Small intestine (tissue), 7 donors: ENCODE measurements around the gene MBD5. TPM values are rescaled to one million over a fixed set of nuclear protein-coding genes. Genes with fewer than 3 reads are reported as not detected.

ENCODE experiments used
- DNase-seq, 2 donors: peaks; one replicate each; pipeline versions ENCODE4 v3.0.0 to v3.0.0-alpha.2; 2013
- FAIRE-seq: peaks from 2 replicates; lab custom pipeline; 2012; peaks lifted over from hg19 to GRCh38; lab: Jason Lieb, UNC
- H3K27ac ChIP-seq, 3 donors: one replicate each; pipeline ENCODE4 v1.5.1; 2013; ENCODE audit warnings: low read length in 2 of 3, mild to moderate bottlenecking in 2 of 3, control low read depth in 1 of 3, inconsistent platforms in 1 of 3, low read depth in 1 of 3, moderate library complexity in 1 of 3
- H3K27me3 ChIP-seq, 3 donors: one replicate each; pipeline ENCODE4 v1.6.1; 2013; ENCODE audit warnings: low read length in 3 of 3, inconsistent platforms in 1 of 3; ENCODE audit not compliant: control insufficient read depth in 3 of 3, insufficient read depth in 3 of 3
- H3K36me3 ChIP-seq, 3 donors: one replicate each; pipeline ENCODE4 v1.6.1; 2013; ENCODE audit warnings: low read length in 3 of 3, inconsistent platforms in 1 of 3, low read depth in 1 of 3, mild to moderate bottlenecking in 1 of 3, moderate library complexity in 1 of 3; ENCODE audit not compliant: control insufficient read depth in 3 of 3, insufficient read depth in 2 of 3
- H3K4me1 ChIP-seq, 3 donors: one replicate each; pipeline ENCODE4 v1.6.1; 2013; ENCODE audit warnings: low read length in 2 of 3, inconsistent platforms in 1 of 3, low read depth in 1 of 3, mild to moderate bottlenecking in 1 of 3, moderate library complexity in 1 of 3; ENCODE audit not compliant: control insufficient read depth in 3 of 3, insufficient read depth in 2 of 3
- H3K4me3 ChIP-seq, 3 donors: one replicate each; pipeline ENCODE4 v1.5.1; 2013; ENCODE audit warnings: low read length in 3 of 3, control low read depth in 1 of 3, inconsistent platforms in 1 of 3, low read depth in 1 of 3, mild to moderate bottlenecking in 1 of 3, moderate library complexity in 1 of 3
- H3K9me3 ChIP-seq, 2 donors: one replicate each; pipeline ENCODE4 v1.6.1; 2013; ENCODE audit warnings: low read depth in 1 of 2, low read length in 1 of 2; ENCODE audit not compliant: control insufficient read depth in 2 of 2, insufficient read depth in 1 of 2
- WGBS, 3 donors: extraction: QIAGEN DNeasy Blood & Tissue Kit; methylation state at CpG; one replicate each; pipeline ENCODE4 v1.1.7; 2013; 5-methylcytosine and 5-hydroxymethylcytosine counted together
- polyA plus RNA-seq, 4 donors: library from polyadenylated mRNA; stranded (reverse) in 3 of 4; unstranded in 1 of 4; fragments of 200-250 nt in 3 of 4; fragments of 120-200 nt in 1 of 4; gene quantifications; one replicate each; pipeline versions ENCODE4 v1.2.1 to v1.2.3, GENCODE V29; 2013
- donor health status: healthy with polysubstance abuse.
- donor health status: control.
- donor health status: control.
- donor health status: Bipolar disorder and iron deficiency.
- donor health status: healthy.

The MBD5 gene
- polyA plus RNA-seq, 4 donors, result 2.7 to 19.2 (median 4.7) TPM

- no peaks in the 10 kb centered on the region for H3K27me3 ChIP-seq
- H3K4me3 ChIP-seq, result no peak overlapping the region
- no peaks in the 10 kb centered on the region for H3K9me3 ChIP-seq
- no peak for DNase-seq
- no peaks in the 10 kb centered on the region for H3K4me1 ChIP-seq
- H3K36me3 ChIP-seq, result peaks cover 0 to 1% (median 0%) of the 10 kb centered on the region in 3 donors
- H3K27ac ChIP-seq, result no peak overlapping the region
- no peak for FAIRE-seq
These were observed 75.1 kb downstream of the MBD5 start for GRCh38 chr2:148096012-148096411.

- WGBS, 3 donors, result 14 to 35% (median 18%) methylated on average over 1 of the region's 1 CpG
- FAIRE-seq, result no peak
- H3K27me3 ChIP-seq, result no peaks in the 10 kb centered on the region
- no peak overlapping the region for H3K4me3 ChIP-seq
- H3K27ac ChIP-seq, result no peak overlapping the region
- no peaks in the 10 kb centered on the region for H3K4me1 ChIP-seq
- no peak for DNase-seq
- no peaks in the 10 kb centered on the region for H3K9me3 ChIP-seq
- no peaks in the 10 kb centered on the region for H3K36me3 ChIP-seq
These were observed 81.8 kb downstream of the MBD5 start for GRCh38 chr2:148102641-148103040.

GRCh38 chr2:148103946-148104345 lies 83.1 kb downstream of the MBD5 start:
- Histone ChIP-seq H3K36me3 (no peaks in the 10 kb centered on the region), H3K9me3 (no peaks in the 10 kb centered on the region), H3K27me3 (no peaks in the 10 kb centered on the region), H3K4me1 (no peaks in the 10 kb centered on the region), H3K27ac (no peak overlapping the region), H3K4me3 (no peak overlapping the region)
- DNase-seq (no peak), FAIRE-seq (no peak)

GRCh38 chr2:148106331-148106730 lies 85.4 kb downstream of the MBD5 start:
- DNase-seq, result no peak
- no peak overlapping the region for H3K27ac ChIP-seq
- H3K4me1 ChIP-seq, result no peaks in the 10 kb centered on the region
- no peaks in the 10 kb centered on the region for H3K27me3 ChIP-seq
- H3K4me3 ChIP-seq, result no peak overlapping the region
- no peak for FAIRE-seq
- H3K36me3 ChIP-seq, result no peaks in the 10 kb centered on the region
- no peaks in the 10 kb centered on the region for H3K9me3 ChIP-seq

DNA sequence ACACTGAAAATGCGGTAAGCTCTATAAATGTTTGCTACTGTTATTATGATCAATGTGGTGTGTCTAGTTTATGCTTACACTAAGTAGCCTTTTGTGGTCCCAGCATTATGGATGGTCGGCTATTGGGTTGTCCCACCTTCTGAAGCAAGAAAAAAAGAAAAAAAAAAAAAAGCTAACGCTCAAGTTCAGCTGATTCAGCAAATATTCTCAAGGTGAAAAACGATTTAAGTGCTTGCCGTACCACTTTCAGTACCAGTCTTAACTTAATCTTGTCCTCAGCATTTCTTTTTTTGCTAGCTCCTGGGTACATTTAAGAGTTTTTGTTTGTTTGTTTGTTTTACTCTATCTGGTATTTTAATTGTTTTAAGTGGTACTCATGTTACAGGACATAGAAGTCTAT lies 87.5 kb downstream of the MBD5 start:
- no peak overlapping the region for H3K27ac ChIP-seq
- H3K9me3 ChIP-seq, result no peaks in the 10 kb centered on the region
- H3K4me3 ChIP-seq, result no peak overlapping the region
- FAIRE-seq, result no peak
- no peak for DNase-seq
- no peaks in the 10 kb centered on the region for H3K27me3 ChIP-seq
- 93 to 97% (median 95%) methylated on average over 5 of the region's 5 CpGs for WGBS, 3 donors
- no peaks in the 10 kb centered on the region for H3K36me3 ChIP-seq
- H3K4me1 ChIP-seq, result no peaks in the 10 kb centered on the region

DNA sequence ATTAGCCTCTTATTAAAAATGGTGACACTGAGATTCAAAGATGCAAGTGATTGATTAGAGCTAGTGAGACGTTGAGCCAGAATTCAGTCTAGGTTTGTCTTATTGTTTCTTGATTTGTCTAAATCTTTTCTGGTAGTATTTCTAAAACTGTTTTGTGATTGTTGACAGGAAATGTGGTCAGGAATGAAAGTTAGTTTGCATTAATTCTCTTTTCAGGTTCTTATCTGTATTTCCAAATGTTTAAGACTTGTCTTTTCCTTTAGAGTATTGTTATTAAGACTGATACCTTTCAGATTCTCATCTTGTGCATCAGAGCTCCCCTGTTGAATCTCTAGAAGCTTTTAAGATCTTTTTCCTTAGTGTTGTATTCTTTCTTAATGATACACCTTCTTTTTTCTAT lies 89.3 kb downstream of the MBD5 start:
- Histone ChIP-seq H3K27me3 (no peaks in the 10 kb centered on the region), H3K9me3 (no peaks in the 10 kb centered on the region), H3K36me3 (no peaks in the 10 kb centered on the region), H3K4me1 (no peaks in the 10 kb centered on the region), H3K4me3 (no peak overlapping the region), H3K27ac (no peak overlapping the region)
- no peak for FAIRE-seq
- 63 to 86% (median 81%) methylated on average over 1 of the region's 1 CpG for WGBS, 3 donors
- DNase-seq, result no peak

DNA sequence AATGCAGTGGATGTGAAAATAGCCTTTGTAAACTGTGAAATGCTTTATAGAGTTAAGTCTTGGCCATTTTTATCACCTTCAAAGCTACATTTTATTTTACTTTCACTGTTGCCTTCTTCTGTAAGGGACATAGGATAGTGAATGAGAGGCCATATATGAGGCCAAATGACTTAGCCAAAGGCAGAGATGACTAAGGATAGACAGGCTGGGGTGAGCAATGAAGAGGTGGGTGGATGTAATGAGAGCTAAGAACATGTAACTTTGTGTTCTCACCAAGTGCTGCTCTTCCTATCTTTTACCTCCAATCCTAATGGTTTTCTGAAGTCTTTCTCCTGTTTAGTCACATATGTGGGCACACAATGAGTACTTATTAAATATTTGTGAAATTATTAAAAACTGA lies 101.9 kb downstream of the MBD5 start:
- Histone ChIP-seq H3K36me3 (peaks cover 0 to 3% (median 0%) of the 10 kb centered on the region in 3 donors), H3K9me3 (peaks cover 0 to 5% of the 10 kb centered on the region in 2 donors), H3K27me3 (no peaks in the 10 kb centered on the region), H3K27ac (no peak overlapping the region), H3K4me1 (no peaks in the 10 kb centered on the region), H3K4me3 (no peak overlapping the region)
- DNase-seq, result no peak
- no peak for FAIRE-seq

DNA sequence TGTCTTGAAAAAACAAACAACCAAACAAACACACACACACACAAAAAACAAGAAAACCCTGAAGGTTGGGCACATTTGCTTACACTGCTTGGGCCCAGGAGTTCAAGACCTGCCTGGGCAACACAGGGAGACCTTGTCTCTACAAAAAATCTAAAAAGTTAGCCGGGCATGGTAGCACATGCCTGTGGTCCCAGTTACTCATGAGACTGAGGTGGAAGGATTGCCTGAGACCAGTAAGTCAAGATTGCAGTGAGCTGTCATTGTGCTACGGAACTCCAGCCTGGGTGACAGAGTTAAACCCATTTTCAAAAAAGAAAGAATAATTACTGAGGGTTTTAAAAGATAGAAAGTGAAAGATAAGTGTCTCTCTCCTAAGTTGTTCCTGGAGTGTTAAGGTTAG lies 103.4 kb downstream of the MBD5 start:
- 92 to 98% (median 97%) methylated on average over 2 of the region's 2 CpGs for WGBS, 3 donors
- DNase-seq (no peak), FAIRE-seq (no peak)
- Histone ChIP-seq H3K27me3 (no peaks in the 10 kb centered on the region), H3K9me3 (peaks cover 0 to 3% of the 10 kb centered on the region in 2 donors), H3K27ac (no peak overlapping the region), H3K36me3 (peaks cover 0 to 3% (median 0%) of the 10 kb centered on the region in 3 donors), H3K4me3 (no peak overlapping the region), H3K4me1 (no peaks in the 10 kb centered on the region)

GRCh38 chr2:148130581-148130980 lies 109.7 kb downstream of the MBD5 start:
- no peak for FAIRE-seq

More at GRCh38 chr2:148130581-148130980, 109.7 kb downstream of the MBD5 start:
- Histone ChIP-seq H3K9me3 (no peaks in the 10 kb centered on the region), H3K4me3 (no peak overlapping the region), H3K27me3 (no peaks in the 10 kb centered on the region), H3K36me3 (no peaks in the 10 kb centered on the region), H3K27ac (no peak overlapping the region), H3K4me1 (no peaks in the 10 kb centered on the region)
- WGBS, 3 donors, result 44 to 53% (median 53%) methylated on average over 3 of the region's 3 CpGs
- peak in 1 of 2 donors; percentile 25 for DNase-seq
